Kidney (tissue), 14 donors: ENCODE data around the gene GAP43. TPM values are rescaled to one million over a fixed set of nuclear protein-coding genes. Genes with fewer than 3 reads are reported as not detected.

ENCODE experiments used
- DNase-seq, 5 donors: peaks; one replicate each; pipeline ENCODE4 v3.0.0-alpha.2; 2013 to 2020
- FAIRE-seq: peaks from 2 replicates; lab custom pipeline; 2012; peaks lifted over from hg19 to GRCh38; lab: Jason Lieb, UNC
- H3K27ac ChIP-seq, 2 donors: one replicate each; pipeline ENCODE4 v1.7.0; 2013; ENCODE audit warnings: low read depth in 2 of 2, low read length in 2 of 2, inconsistent platforms in 1 of 2
- H3K27me3 ChIP-seq: one replicate; pipeline ENCODE4 v1.7.1; 2013; ENCODE audit warnings: low read length, inconsistent platforms; ENCODE audit not compliant: control insufficient read depth, insufficient read depth
- H3K36me3 ChIP-seq, 3 donors: one replicate each; pipeline versions ENCODE4 v1.7.0 to v1.7.1; 2013; ENCODE audit warnings: low read length in 3 of 3, control low read depth in 1 of 3, inconsistent platforms in 1 of 3; ENCODE audit not compliant: insufficient read depth in 3 of 3, control insufficient read depth in 2 of 3
- H3K4me1 ChIP-seq, 3 donors: one replicate each; pipeline versions ENCODE4 v1.7.0 to v1.7.1; 2013; ENCODE audit warnings: low read length in 3 of 3, inconsistent platforms in 1 of 3, low read depth in 1 of 3; ENCODE audit not compliant: control insufficient read depth in 2 of 3, insufficient read depth in 2 of 3
- H3K4me3 ChIP-seq, 3 donors: one replicate each; pipeline versions ENCODE4 v1.7.0 to v1.8.1; 2013; ENCODE audit warnings: low read length in 3 of 3, control low read depth in 1 of 3, inconsistent platforms in 1 of 3
- H3K9ac ChIP-seq, 3 donors: one replicate each; pipeline versions ENCODE4 v1.7.0 to v1.7.1; 2013; ENCODE audit warnings: low read length in 3 of 3, control low read depth in 1 of 3, inconsistent platforms in 1 of 3
- H3K9me3 ChIP-seq, 3 donors: one replicate each; pipeline versions ENCODE4 v1.7.0 to v1.7.1; 2013; ENCODE audit warnings: low read length in 3 of 3, control low read depth in 1 of 3, inconsistent platforms in 1 of 3; ENCODE audit not compliant: control insufficient read depth in 2 of 3, insufficient read depth in 1 of 3
- intact Hi-C: fragments of 100-400 bp; cut with DNase I; formaldehyde crosslinking; loops from one replicate; pipeline ENCODE4 v1.11.1; 2022
- polyA plus RNA-seq: library from polyadenylated mRNA; stranded (reverse); fragments of 350-450 nt; fragmentation: Illumina TruSeq; extraction: RNeasy Lipid Tissue Mini Kit (QIAGEN cat#74804); gene quantifications from one replicate; pipeline ENCODE4 v1.2.3, GENCODE V29; 2014; ENCODE audit warnings: low read depth, low replicate concordance; ENCODE audit not compliant: insufficient read depth
- total RNA-seq: library from RNA; stranded (reverse); fragmentation: NEBNext Ultra II Directional; extraction: Animal tissue kit (Norgen Biotek cat#: 25700); gene quantifications from one replicate; pipeline ENCODE4 v1.2.1, GENCODE V29; 2021
- TF ChIP-seq, protein P1 (sequence below): IDR thresholded peaks from 3 replicates; pipeline ENCODE4 v1.5.1; 2012; ENCODE audit warnings: mild to moderate bottlenecking, moderate library complexity, borderline replicate concordance; ENCODE audit not compliant: insufficient read depth; ENCODE audit errors: extremely low read depth
- donor health status: control.
- donor health status: control.
- donor health status: control.
- donor health status: control.
- donor health status: control.
- donor health status: DM: yes; HTN: yes; CAD: no.
- donor health status: Normal renal cell carcinoma (clear cell type).

Gene GAP43
- total and polyA plus RNA-seq, 2 donors from 2014 or later: 0.19 TPM; not detected in 1

DNA sequence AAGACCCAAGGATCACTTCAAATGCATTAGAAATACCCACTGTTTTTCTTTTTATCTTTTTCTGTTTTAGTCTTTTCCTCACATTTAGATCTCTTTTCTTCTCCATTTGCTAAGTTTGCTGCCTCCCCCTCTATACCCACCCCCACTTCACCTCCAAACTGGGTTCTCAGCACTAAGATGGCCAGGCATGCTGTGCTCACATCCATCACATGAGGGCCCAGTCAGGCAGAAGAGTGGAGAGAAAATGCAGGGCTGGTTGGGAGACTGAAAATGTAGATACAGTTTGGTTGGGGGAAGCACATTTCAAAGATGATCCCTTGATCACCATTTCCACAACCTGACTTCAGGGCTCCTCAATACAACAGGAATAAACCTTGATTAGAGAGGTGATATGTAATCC, 8.7 kb downstream of the GAP43 start:
- no peaks in the 10 kb centered on the region for H3K27me3 ChIP-seq
- intact Hi-C loops: no loop called here
- no peaks in the 10 kb centered on the region for H3K36me3 ChIP-seq
- DNase-seq: no peak
- no peak overlapping the region for H3K27ac ChIP-seq
- no peak overlapping the region for H3K4me3 ChIP-seq
- FAIRE-seq: no peak
- no peak overlapping the region for H3K9ac ChIP-seq
- H3K9me3 ChIP-seq: no peaks in the 10 kb centered on the region
- TF ChIP-seq, protein P1, sequence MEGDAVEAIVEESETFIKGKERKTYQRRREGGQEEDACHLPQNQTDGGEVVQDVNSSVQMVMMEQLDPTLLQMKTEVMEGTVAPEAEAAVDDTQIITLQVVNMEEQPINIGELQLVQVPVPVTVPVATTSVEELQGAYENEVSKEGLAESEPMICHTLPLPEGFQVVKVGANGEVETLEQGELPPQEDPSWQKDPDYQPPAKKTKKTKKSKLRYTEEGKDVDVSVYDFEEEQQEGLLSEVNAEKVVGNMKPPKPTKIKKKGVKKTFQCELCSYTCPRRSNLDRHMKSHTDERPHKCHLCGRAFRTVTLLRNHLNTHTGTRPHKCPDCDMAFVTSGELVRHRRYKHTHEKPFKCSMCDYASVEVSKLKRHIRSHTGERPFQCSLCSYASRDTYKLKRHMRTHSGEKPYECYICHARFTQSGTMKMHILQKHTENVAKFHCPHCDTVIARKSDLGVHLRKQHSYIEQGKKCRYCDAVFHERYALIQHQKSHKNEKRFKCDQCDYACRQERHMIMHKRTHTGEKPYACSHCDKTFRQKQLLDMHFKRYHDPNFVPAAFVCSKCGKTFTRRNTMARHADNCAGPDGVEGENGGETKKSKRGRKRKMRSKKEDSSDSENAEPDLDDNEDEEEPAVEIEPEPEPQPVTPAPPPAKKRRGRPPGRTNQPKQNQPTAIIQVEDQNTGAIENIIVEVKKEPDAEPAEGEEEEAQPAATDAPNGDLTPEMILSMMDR: no peak
- no peaks in the 10 kb centered on the region for H3K4me1 ChIP-seq

DNA sequence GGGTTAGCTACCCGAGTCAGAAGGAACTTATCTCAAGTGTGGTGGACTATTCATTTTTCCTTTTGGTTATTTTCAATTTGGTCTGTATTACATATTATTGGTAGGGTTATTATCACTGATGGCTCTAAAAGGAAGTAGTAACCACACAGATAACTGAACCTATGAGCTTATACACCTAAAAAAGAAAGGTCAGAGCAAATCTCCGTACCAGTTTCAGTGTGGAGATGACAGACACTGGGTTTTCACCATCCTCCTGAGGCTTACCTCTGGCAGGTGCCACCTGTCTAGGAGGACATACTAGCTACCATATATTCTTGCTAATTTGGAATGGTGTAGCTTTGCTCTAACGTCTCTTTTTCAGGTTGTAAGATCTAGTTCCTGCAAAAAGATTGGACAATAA, 10.2 kb downstream of the GAP43 start:
- no peak overlapping the region for H3K9ac ChIP-seq
- intact Hi-C loops: no loop called here
- DNase-seq (no peak), FAIRE-seq (no peak)
- TF ChIP-seq, protein P1: no peak
- H3K27me3 ChIP-seq: no peaks in the 10 kb centered on the region
- no peaks in the 10 kb centered on the region for H3K36me3 ChIP-seq
- H3K27ac ChIP-seq: no peak overlapping the region
- no peak overlapping the region for H3K4me3 ChIP-seq
- no peaks in the 10 kb centered on the region for H3K4me1 ChIP-seq
- H3K9me3 ChIP-seq: no peaks in the 10 kb centered on the region

DNA sequence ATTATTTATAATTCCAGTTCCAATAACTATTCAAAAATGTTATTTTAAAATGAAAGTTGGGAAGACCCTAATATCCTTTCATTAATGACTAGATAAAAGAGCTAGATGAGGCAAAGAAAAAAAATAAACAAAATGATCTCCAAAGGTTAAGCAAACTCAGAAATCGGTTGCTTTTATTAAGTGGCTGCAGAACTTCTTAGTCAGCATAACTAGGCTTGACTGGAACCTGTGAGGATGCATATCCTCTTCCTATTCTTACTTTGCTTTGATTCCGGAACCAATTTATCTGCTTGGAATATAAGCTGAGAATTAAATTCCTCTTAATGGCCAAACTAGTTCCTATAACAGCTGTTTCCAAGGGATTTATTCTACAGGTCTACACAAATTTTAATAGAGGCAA, 10.7 kb downstream of the GAP43 start:
- Histone ChIP-seq H3K9ac (no peak overlapping the region), H3K36me3 (no peaks in the 10 kb centered on the region), H3K27ac (no peak overlapping the region), H3K4me3 (no peak overlapping the region), H3K4me1 (no peaks in the 10 kb centered on the region), H3K27me3 (no peaks in the 10 kb centered on the region), H3K9me3 (no peaks in the 10 kb centered on the region)
- DNase-seq: no peak
- TF ChIP-seq, protein P1: no peak
- FAIRE-seq: no peak
- intact Hi-C loops: no loop called here

DNA sequence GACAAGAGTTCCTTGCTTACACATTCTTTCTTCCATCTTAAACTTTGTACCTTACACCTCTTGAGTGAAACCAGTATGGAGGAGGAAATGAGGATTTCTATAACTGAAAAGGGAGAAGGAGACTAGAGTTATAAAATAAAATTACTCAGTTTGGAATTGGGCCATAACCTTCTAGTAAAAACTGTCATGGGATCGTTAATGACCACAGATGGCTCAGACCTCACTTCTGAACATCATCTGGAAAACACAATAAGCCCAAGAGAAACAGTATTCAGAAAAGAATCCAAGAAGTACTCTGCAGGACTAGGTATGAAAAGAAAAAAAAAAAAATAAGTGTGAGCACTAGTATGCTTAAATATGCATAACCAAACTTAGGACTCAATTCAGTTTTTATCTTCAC, 12.1 kb downstream of the GAP43 start:
- Histone ChIP-seq H3K27ac (no peak overlapping the region), H3K4me1 (no peaks in the 10 kb centered on the region), H3K36me3 (no peaks in the 10 kb centered on the region), H3K9me3 (no peaks in the 10 kb centered on the region), H3K9ac (no peak overlapping the region), H3K4me3 (no peak overlapping the region), H3K27me3 (no peaks in the 10 kb centered on the region)
- TF ChIP-seq, protein P1: no peak
- FAIRE-seq (no peak), DNase-seq (no peak)
- intact Hi-C loops: no loop called here
